Measurements from ENCODE around the gene SLC37A3.

Gene SLC37A3

DNA sequence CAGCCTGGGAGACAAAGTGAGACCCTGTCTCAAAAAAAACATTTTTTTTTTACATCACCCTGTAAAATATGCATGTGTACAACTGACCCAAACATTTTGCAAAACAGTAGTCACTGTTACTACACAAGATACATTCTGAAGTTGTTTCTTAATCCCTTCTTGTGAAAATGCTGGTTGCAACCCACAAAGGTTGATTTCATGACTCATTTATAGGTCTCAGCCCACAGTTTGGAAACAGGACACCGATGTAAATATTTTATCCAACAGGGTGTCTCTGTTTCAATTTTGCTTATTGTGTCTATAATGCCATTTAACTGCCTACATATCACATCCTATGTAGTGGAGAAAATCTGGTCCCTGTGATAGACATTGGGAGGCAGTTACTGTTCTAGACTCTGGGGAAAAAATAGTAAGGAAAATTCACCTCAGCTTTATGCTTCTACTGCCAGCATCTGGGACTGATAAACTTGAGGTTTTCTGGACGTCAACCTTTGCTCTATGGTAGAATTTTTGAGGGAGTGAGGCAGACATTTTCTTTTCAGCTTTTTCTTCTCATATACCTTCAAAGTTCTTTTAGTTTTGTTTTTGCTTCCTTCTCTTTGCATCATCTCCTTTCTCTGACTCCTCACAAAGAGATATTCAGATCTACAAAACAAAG lies 4.0 kb upstream of the SLC37A3 start:
- in situ Hi-C loops (cut with MboI; ENCODE audit: low sequenced_read_pairs): no loop called here

DNA sequence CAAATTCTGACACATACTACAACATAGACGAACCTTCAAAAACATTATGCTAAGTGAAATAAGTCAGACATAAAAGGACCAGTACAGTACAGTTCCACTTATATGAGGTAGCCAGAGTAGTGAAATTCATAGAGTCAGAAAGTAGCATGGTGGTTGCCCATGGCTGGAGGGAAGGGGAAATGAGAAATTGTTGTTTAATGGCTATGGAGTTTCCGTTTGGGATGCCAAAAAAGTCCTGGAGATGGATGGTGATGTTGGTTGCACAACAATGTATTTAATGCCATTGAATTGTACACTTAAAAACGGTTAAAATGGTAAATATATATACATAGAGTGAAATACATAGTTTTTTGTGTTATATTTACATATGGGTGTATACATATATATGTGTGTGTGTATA lies 2.1 kb upstream of the SLC37A3 start:
- in situ Hi-C loops (cut with MboI; ENCODE audit: low sequenced_read_pairs): no loop called here

DNA sequence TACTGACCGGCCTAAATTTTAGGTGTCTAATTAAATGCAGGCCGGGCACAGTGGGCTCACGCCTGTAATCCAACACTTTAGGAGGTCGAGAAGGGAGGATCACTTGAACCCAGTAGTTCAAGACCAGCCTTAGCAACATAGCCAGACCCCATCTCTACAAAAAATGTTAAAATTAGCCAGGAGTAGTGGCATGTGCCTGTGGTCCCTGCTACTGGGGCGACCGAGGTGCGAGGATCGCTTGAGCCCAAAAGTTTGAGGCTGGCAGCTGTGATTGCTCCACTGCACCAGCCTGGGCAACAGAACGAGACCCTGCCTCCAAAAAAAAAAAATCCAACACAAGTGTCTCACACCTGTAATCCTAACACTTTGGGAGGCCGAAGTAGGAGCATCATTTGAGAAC lies 491 bp upstream of the SLC37A3 start:
- in situ Hi-C loops (cut with MboI; ENCODE audit: low sequenced_read_pairs): no loop called here

DNA sequence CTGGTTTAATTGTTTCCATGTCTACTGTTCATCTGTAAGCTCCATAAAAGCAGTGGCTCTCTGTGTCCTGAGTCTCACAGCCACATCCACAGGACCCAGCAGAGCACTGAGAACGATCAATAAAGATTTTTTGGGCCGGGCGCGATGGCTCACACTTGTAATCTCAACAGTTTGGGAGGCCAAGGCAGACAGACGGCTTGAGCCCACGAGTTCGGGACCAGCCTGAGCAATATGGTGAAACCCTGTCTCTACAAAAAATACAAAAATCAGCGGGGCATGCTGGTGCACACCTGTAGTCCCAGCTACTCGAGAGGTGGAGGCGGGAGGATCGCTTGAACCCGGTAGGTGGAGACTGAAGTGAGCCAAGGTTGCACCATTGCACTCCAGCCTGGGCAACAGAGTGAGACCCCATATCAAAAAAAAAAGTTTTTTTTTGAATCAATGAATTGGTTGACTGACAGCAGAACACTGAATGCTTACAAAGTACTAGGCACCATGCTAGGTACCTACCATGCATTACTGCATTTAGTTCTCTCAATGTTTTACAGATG lies 4.5 kb downstream of the SLC37A3 start:
- in situ Hi-C loops (cut with MboI; ENCODE audit: low sequenced_read_pairs): no loop called here

DNA sequence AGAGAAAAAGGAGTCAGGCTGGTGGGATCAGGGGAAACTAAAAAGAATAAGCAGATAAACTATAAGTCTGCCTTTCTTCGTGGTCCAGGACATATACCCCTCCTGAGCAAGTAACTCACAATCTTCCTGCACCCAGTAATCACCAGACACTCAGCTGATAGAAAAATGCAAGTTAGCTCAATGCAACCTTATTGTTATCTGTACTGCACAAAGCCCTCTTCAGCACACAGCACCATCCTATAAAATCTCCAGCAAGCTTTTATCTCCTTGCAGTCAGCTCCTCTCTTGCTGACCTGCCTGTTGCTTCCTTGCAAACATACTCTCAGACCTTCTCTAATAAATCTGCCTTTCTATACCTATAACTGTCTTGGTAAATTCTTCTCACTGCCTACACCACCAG lies 6.7 kb downstream of the SLC37A3 start:
- in situ Hi-C loops (cut with MboI; ENCODE audit: low sequenced_read_pairs): no loop called here

DNA sequence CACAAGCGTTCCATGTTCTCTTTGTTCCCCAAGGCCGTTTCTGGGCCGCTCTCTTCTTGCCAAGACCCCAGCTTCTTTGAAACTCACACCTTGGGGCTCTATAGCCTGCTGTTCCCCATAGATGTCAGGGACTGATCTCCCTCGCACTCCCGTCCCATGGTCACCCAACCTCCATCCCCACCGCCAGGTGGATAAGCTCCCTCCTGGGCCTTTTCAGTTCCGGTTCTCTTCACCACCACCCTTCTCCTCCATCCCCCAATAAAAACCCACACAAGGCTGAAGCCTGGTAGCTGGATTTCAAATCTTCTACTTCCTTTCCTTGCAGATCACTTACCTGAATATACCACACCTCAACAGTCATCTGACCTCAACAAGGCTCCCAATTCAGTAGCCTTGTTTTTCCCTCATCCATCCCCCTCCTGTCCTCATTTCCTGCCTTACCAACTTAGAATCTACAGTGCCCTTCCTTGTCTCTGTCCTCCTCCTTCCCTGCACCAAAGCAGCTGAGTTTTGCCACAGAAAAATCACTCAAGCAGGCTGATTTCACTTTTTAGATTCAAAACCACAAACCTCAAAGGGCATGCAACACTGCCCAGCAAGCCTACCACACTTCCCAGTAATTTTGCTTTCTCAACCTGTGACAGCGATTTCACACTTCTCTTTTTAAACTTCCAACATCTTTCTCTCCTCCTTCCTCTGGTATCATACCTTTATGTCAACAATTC lies 7.7 kb downstream of the SLC37A3 start:
- in situ Hi-C loops (cut with MboI; ENCODE audit: low sequenced_read_pairs): no loop called here

DNA sequence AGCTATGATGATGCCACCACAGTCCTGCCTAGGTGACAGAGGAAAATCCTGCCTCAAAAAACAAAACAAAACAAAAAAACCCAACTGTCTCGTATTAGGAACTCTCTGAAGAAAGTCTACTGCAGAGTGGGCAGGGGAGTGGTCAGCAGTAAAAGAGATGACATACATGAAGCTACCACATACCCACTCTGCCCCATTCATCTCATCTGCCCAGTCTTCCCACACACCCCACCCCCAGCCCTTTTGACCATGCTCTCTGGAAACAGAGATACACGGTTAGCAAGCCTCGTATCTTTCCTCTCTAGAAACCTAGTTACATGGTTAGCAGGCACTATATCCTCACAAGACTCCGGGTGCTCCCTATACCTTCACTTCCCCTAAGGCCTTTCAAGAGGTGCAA lies 8.3 kb downstream of the SLC37A3 start:
- in situ Hi-C loops (cut with MboI; ENCODE audit: low sequenced_read_pairs): no loop called here

- in situ Hi-C loops (cut with MboI; ENCODE audit: low sequenced_read_pairs): no loop called here
Measured at GRCh38 chr7:140389445-140389844, 8.9 kb downstream of the SLC37A3 start.

DNA sequence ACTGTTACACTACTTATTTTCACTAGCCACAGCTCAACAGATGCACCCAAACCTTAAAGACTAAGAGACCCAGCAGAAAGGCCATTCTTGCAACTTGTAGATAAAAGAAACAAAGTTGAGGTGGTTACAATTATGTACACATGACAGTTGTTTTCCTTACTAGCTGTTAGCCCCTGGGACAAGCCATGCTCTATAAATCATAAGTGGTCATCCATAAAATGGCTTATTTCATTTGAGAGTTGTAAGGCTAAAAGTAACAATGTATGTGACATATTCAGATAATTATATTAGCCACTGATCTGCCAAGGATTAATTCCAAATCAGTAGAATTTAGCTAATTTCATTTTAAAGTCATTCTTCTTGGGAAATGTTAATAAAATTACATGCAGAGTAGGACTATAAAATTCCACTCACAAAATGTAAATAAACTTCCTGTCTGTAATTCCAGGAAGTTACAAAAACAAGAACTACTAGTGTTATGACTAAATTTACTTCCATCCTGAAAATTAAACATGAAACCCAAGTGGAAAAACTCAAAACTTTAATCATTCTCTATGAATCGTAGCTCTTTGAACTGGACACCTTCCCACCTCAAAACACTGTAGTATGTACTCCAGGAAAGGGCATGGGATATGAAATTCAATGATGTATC lies 13.3 kb downstream of the SLC37A3 start:
- in situ Hi-C loops (cut with MboI; ENCODE audit: low sequenced_read_pairs): no loop called here

GRCh38 chr7:140383954-140384713 lies 14.2 kb downstream of the SLC37A3 start:
- in situ Hi-C loops (cut with MboI; ENCODE audit: low sequenced_read_pairs): no loop called here

GRCh38 chr7:140375892-140376730 lies 22.2 kb downstream of the SLC37A3 start:
- in situ Hi-C loops (cut with MboI; ENCODE audit: low sequenced_read_pairs): no loop called here

- in situ Hi-C loops (cut with MboI; ENCODE audit: low sequenced_read_pairs): no loop called here
Measured at GRCh38 chr7:140375323-140375722, 23.0 kb downstream of the SLC37A3 start.

GRCh38 chr7:140369294-140369693 lies 29.0 kb downstream of the SLC37A3 start:
- in situ Hi-C loops (cut with MboI; ENCODE audit: low sequenced_read_pairs): no loop called here

- in situ Hi-C loops (cut with MboI; ENCODE audit: low sequenced_read_pairs): no loop called here
Measured at GRCh38 chr7:140367528-140367927, 30.8 kb downstream of the SLC37A3 start.

GRCh38 chr7:140364819-140365218 lies 33.5 kb downstream of the SLC37A3 start:
- in situ Hi-C loops (cut with MboI; ENCODE audit: low sequenced_read_pairs): no loop called here

DNA sequence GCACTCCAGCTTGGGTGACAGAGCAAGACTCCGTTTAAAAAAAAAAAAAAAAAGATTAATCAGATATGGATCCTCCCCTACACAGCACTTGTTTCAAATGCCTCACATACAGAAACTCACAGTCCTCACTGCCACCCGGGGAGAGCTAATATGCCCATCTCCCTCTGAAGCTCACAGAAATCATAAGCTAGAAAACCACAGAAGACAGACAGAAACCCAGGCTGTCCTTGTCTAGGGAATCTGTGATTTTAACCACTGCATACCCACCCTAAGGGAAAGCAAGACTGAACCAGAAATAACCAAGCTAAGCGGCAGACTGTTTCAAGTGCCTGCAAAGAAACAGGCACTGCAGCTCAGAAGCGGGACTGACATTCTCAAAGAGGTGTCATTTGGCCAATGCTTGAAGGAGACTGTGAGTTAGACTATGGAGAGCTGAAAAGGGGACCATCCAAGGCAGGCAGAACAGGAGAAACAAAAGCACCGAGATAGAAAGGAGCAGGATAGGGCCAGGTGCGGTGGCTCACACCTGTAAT lies 37.6 kb downstream of the SLC37A3 start:
- in situ Hi-C loops (cut with MboI; ENCODE audit: low sequenced_read_pairs): no loop called here

GRCh38 chr7:140358412-140359051 lies 39.8 kb downstream of the SLC37A3 start:
- in situ Hi-C loops (cut with MboI; ENCODE audit: low sequenced_read_pairs): no loop called here

GRCh38 chr7:140358024-140358411 lies 40.3 kb downstream of the SLC37A3 start:
- in situ Hi-C loops (cut with MboI; ENCODE audit: low sequenced_read_pairs): no loop called here

GRCh38 chr7:140350056-140350455 lies 48.3 kb downstream of the SLC37A3 start:
- in situ Hi-C loops (cut with MboI; ENCODE audit: low sequenced_read_pairs): no loop called here

All from HL-60/S4 treated with phorbol 12-myristate 13-acetate at 8.2 ng/mL for 4 days and 3 days (cell line).